ENCODE results near the gene EDA.

DNA sequence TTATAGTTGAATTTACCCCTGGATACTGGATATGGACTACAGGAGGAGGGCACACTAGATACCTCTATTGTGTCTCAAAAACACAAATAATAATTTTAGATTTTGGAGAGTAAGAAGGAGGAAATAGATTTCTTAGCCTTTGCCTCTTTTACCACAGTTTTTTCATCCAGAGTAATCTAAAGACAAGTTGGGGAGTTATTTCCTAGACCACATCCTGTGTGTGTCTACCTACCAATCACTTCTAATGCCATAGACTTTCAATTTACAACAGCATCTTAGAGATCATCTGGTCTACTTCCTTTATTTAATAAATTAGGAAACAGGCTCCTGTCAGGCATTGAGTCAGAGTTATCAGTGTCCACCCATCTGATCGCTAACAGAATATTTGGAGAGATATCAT, 191.5 kb downstream of the EDA start:
- no peak for TF ChIP-seq POLR2A (IDR thresholded peaks at IDR 0.05)
- TF ChIP-seq, protein P1, sequence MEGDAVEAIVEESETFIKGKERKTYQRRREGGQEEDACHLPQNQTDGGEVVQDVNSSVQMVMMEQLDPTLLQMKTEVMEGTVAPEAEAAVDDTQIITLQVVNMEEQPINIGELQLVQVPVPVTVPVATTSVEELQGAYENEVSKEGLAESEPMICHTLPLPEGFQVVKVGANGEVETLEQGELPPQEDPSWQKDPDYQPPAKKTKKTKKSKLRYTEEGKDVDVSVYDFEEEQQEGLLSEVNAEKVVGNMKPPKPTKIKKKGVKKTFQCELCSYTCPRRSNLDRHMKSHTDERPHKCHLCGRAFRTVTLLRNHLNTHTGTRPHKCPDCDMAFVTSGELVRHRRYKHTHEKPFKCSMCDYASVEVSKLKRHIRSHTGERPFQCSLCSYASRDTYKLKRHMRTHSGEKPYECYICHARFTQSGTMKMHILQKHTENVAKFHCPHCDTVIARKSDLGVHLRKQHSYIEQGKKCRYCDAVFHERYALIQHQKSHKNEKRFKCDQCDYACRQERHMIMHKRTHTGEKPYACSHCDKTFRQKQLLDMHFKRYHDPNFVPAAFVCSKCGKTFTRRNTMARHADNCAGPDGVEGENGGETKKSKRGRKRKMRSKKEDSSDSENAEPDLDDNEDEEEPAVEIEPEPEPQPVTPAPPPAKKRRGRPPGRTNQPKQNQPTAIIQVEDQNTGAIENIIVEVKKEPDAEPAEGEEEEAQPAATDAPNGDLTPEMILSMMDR (IDR thresholded peaks at IDR 0.05) = no peak
